Testis (tissue), 2 donors: ENCODE measurements around the gene NPDC1.

Experiments
- CTCF ChIP-seq, 3 experiments: fragments of 450-650 bp in 2 of 3; fragments of 200-600 bp in 1 of 3; sonication (generic) in 1 of 3; IDR thresholded peaks; one replicate each; pipeline ENCODE4 v1.5.1; 2016 to 2019; ENCODE audit warnings: antibody characterized with exemption in 3 of 3, mild to moderate bottlenecking in 2 of 3, moderate library complexity in 1 of 3
- POLR2A ChIP-seq: fragments of 450-650 bp; IDR thresholded peaks from one replicate; pipeline ENCODE4 v1.6.1; 2017; ENCODE audit warnings: antibody characterized with exemption, mild to moderate bottlenecking, moderate library complexity

DNA sequence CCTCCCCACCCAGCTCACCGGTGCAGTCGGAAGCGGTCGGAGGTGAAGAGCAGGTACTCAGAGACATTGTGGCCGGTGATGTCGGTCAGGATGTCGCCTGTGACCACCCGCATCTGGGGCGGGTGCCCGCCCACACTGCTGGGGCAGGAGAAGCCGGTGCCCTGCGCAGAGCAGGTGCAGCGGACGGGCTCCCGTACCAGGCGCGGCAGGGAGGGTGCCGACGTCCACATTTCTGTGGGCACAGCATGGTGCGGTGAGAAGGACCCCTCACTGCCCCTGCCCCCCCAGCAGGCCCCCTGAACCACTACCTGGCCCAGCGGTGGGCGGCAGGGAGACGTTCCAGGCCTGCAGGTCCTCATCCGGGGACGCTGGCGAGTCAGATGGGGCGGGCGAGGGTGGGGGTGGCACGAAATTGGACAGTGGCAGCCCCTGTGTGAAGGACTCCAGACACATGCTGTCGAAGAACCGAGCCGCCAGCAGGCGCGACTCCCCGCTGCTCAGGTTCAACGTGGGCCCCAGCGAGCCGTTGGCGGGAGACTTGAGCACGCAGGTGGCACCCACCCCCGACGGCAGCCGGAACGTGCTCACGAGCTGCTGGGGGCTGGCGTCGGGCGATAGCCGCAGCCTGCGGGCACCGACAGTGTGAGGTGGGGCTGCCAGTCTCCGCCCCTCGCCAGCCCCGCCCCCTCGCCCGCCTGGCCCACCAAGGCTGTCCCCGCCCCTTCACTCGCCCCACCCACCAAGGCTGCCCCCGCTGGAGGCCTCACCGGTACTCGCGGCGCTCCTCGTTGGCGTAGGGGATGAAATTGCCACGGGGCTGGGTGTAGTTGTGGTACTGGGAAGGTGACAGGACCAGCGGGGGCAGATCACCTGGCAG is 33.0 kb downstream of the NPDC1 start:
- TF ChIP-seq CTCF (IDR thresholded peaks at IDR 0.05) = no peak
- TF ChIP-seq POLR2A = no peak
